Activated CD8-positive, alpha-beta T cell treated with anti-CD3 and anti-CD28 coated beads for 36 hours (primary cell): ENCODE results near the gene GPRC6A. TPM values are rescaled to one million over a fixed set of nuclear protein-coding genes. Genes with fewer than 3 reads are reported as not detected.

Experiments used
- ATAC-seq: fragments of 200-7000 bp; cut with Tn5 transposase; one replicate; pipeline ENCODE4 v1.10.0; 2021; ENCODE audit warnings: mild to moderate bottlenecking, moderate library complexity
- CTCF ChIA-PET: fragments of 350-600 bp; sonication (Branson Sonifier 250); formaldehyde crosslinking; loops from one replicate; lab custom pipeline; 2021; ENCODE audit warnings: antibody characterized with exemption; lab: Charles Lee
- POLR2A ChIA-PET: fragments of 350-600 bp; sonication (Branson Sonifier 250); formaldehyde crosslinking; loops from one replicate; lab custom pipeline; 2021; ENCODE audit warnings: antibody characterized with exemption; lab: Charles Lee
- DNase-seq: peaks from one replicate; pipeline ENCODE4 v3.0.0-alpha.2; 2020
- H3K27ac Mint-ChIP-seq: one replicate; pipeline ENCODE4 v1.8.0; 2021; ENCODE audit warnings: mild to moderate bottlenecking, mixed read lengths
- H3K27me3 Mint-ChIP-seq: one replicate; pipeline ENCODE4 v1.8.0; 2021; ENCODE audit warnings: mixed read lengths
- H3K36me3 Mint-ChIP-seq: one replicate; pipeline ENCODE4 v1.8.0; 2021; ENCODE audit warnings: low read depth, mixed read lengths
- H3K4me1 Mint-ChIP-seq: one replicate; pipeline ENCODE4 v1.8.0; 2021; ENCODE audit warnings: low read depth, mixed read lengths
- H3K4me3 Mint-ChIP-seq: one replicate; pipeline ENCODE4 v1.8.0; 2021; ENCODE audit warnings: mild to moderate bottlenecking, moderate library complexity, mixed read lengths
- H3K9me3 Mint-ChIP-seq: one replicate; pipeline ENCODE4 v1.8.0; 2021; ENCODE audit warnings: mixed read lengths
- CTCF ChIP-seq: fragments of 200-600 bp; IDR thresholded peaks from one replicate; pipeline ENCODE4 v1.8.0; 2022; ENCODE audit warnings: antibody characterized with exemption, mild to moderate bottlenecking
- intact Hi-C: fragments of 100-400 bp; cut with micrococcal nuclease; formaldehyde crosslinking; loops from one replicate; pipeline ENCODE4 v1.10.0; 2022
- total RNA-seq, 2 experiments: library from RNA; stranded (reverse); gene quantifications; one replicate each; pipeline ENCODE4 v1.2.3, GENCODE V29; 2021

GPRC6A gene
- total RNA-seq, 2 experiments from 2014 or later: not detected

DNA sequence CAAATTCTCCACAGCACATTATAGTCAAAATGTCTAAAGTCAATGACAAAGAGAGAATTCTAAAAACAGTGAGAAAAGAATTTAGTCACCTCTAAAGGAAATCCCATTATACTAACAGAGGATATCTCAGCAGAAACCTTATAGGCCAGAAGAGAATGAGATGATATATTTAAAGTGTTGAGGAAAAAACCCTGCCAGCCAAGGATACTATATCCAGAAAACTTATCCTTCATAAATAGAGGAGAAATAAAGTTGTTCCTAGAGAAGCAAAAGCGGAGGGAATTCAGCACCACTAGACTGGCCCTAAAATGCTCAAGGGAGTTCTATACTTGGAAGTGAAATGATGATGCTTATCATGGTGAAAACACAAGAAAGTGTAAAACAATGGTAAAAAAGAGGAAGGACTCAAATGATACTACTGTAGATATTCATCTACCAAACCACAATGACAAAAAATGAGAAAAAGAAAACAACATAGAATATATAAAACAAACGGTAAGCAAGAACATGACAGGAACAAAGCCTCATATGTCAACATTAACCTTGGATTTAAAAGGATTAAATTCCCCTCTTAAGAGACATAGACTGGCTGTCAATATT lies 16.7 kb downstream of the GPRC6A start:
- CTCF ChIA-PET: no interaction called here
- Mint-ChIP-seq H3K36me3 (no peaks in the 10 kb centered on the region), H3K27me3 (peaks cover 11% of the 10 kb centered on the region), H3K4me1 (no peaks in the 10 kb centered on the region), H3K4me3 (no peak overlapping the region), H3K9me3 (peaks cover 12% of the 10 kb centered on the region), H3K27ac (no peak overlapping the region)
- TF ChIP-seq CTCF: no peak
- POLR2A ChIA-PET: no interaction called here
- ATAC-seq (no peak), DNase-seq (no peak)
- intact Hi-C loops: no loop called here

- intact Hi-C loops: no loop called here
- Mint-ChIP-seq H3K4me3 (no peak overlapping the region), H3K36me3 (no peaks in the 10 kb centered on the region), H3K27me3 (peaks cover 16% of the 10 kb centered on the region), H3K27ac (no peak overlapping the region), H3K4me1 (no peaks in the 10 kb centered on the region), H3K9me3 (no peaks in the 10 kb centered on the region)
- TF ChIP-seq CTCF: no peak
- ATAC-seq (no peak), DNase-seq (no peak)
- POLR2A ChIA-PET: no interaction called here
- CTCF ChIA-PET: no interaction called here
Measured at GRCh38 chr6:116801971-116802370, 26.9 kb downstream of the GPRC6A start.

DNA sequence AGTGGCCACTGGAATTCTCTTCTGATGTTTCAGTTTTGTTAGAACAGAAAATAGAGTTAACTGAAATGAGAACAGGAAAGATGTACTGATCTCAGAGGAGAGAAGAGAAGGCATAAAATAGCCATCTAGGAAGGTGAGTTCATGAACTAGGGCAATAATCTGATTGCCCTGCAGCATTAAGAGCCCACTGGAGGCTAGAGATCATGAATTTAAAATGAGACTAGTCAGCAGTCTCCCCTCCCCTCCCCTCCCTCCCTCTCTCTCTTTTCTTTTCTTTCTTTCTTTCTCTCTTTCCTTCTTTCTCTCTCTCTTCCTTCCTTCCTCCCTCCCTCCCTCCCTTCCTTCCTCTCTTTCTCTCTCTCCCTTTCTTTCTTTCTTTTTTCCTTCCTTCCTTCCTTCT lies 28.9 kb downstream of the GPRC6A start:
- intact Hi-C loops: no loop called here
- no peak overlapping the region for H3K4me3 Mint-ChIP-seq
- POLR2A ChIA-PET: no interaction called here
- H3K36me3 Mint-ChIP-seq: no peaks in the 10 kb centered on the region
- CTCF ChIA-PET: no interaction called here
- ATAC-seq: no peak
- H3K9me3 Mint-ChIP-seq: no peaks in the 10 kb centered on the region
- H3K27ac Mint-ChIP-seq: no peak overlapping the region
- DNase-seq: no peak
- peaks cover 16% of the 10 kb centered on the region for H3K27me3 Mint-ChIP-seq
- TF ChIP-seq CTCF: no peak
- H3K4me1 Mint-ChIP-seq: no peaks in the 10 kb centered on the region

DNA sequence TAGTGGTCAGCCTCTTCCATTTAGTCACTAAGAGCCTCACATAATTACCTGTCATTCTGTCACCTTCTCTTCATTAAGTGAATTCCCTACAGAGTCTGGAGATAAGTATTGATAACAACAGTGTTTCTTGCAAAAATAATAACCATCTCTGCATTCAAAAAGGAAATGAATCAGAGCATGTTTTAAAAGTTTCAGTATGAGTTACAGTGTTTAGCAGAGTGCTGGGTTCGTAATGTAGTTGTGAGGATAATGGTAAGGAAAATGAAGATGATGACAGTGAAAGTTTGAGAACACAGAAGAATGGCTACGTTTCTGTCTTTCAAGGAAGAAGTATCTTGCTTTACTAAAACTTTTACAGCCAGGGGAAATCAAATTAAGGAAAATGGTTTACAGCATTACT lies 31.3 kb downstream of the GPRC6A start:
- Mint-ChIP-seq H3K36me3 (no peaks in the 10 kb centered on the region), H3K9me3 (no peaks in the 10 kb centered on the region), H3K27me3 (peaks cover 11% of the 10 kb centered on the region), H3K4me3 (no peak overlapping the region), H3K27ac (no peak overlapping the region), H3K4me1 (no peaks in the 10 kb centered on the region)
- intact Hi-C loops: no loop called here
- ATAC-seq: no peak
- no peak for TF ChIP-seq CTCF
- no peak for DNase-seq
- CTCF ChIA-PET: no interaction called here
- POLR2A ChIA-PET: no interaction called here

GRCh38 chr6:116793224-116793623 lies 35.7 kb downstream of the GPRC6A start:
- H3K4me1 Mint-ChIP-seq: no peaks in the 10 kb centered on the region
- POLR2A ChIA-PET: interaction anchor here (0.9 kb wide), 1 partner anchor 9 kb away, joined by 3 read pairs; no protein-coding TSS in a partner anchor
- H3K9me3 Mint-ChIP-seq: no peaks in the 10 kb centered on the region
- H3K27ac Mint-ChIP-seq: no peak overlapping the region
- no peak for DNase-seq
- no peak for ATAC-seq
- intact Hi-C loops: no loop called here
- CTCF ChIA-PET: no interaction called here
- H3K4me3 Mint-ChIP-seq: no peak overlapping the region
- peaks cover 7% of the 10 kb centered on the region for H3K27me3 Mint-ChIP-seq
- TF ChIP-seq CTCF: no peak
- no peaks in the 10 kb centered on the region for H3K36me3 Mint-ChIP-seq
